PC-9 (cell line): ENCODE data around the gene HPCA. TPM values are rescaled to one million over a fixed set of nuclear protein-coding genes. Genes with fewer than 3 reads are reported as not detected.

Experiments
- BruUV-seq: library from RNA; stranded (reverse); fragments of 400-500 nt; replicated peaks from 2 replicates; lab custom pipeline; 2021; lab: Mats Ljungman, UMichigan
- CTCF ChIA-PET: fragments of 300-600 bp; sonication (Branson Sonifier 250); formaldehyde crosslinking; loops from one replicate; lab custom pipeline; 2022; ENCODE audit warnings: antibody characterized with exemption; lab: Charles Lee
- POLR2A ChIA-PET: fragments of 300-600 bp; sonication (Branson Sonifier 250); formaldehyde crosslinking; loops from one replicate; lab custom pipeline; 2022; ENCODE audit warnings: antibody characterized with exemption; ENCODE audit not compliant: unreplicated experiment; lab: Charles Lee
- DNase-seq, 2 experiments: peaks; one replicate each; pipeline versions ENCODE4 v3.0.0 to v3.0.0-alpha.2; 2015 to 2022; ENCODE audit warnings: mixed read lengths in 1 of 2
- H2AFZ ChIP-seq: fragments of 200-600 bp; sonication (generic); 2 replicates; pipeline ENCODE4 v1.8.1; 2017; ENCODE audit warnings: antibody characterized with exemption
- H3F3A ChIP-seq: fragments of 200-600 bp; sonication (generic); 2 replicates; pipeline ENCODE4 v1.8.1; 2017; ENCODE audit warnings: antibody characterized with exemption, mild to moderate bottlenecking, low read depth; ENCODE audit not compliant: insufficient read depth
- H3K27ac ChIP-seq: fragments of 200-600 bp; sonication (generic); 2 replicates; pipeline ENCODE4 v1.6.1; 2016; ENCODE audit warnings: mixed run types
- H3K27me3 ChIP-seq: fragments of 200-600 bp; sonication (generic); 2 replicates; pipeline ENCODE4 v1.6.1; 2016; ENCODE audit warnings: low read depth, mixed run types; ENCODE audit not compliant: insufficient read depth
- H3K36me3 ChIP-seq: fragments of 200-600 bp; sonication (generic); 2 replicates; pipeline ENCODE4 v1.6.1; 2016; ENCODE audit warnings: low read depth, mixed run types
- H3K4me1 ChIP-seq: fragments of 200-600 bp; sonication (generic); replicated peaks from 2 replicates; pipeline ENCODE4 v1.6.1; 2016; ENCODE audit warnings: mixed run types; ENCODE audit not compliant: insufficient read depth
- H3K4me2 ChIP-seq: fragments of 200-600 bp; sonication (generic); 2 replicates; pipeline ENCODE4 v1.6.1; 2017; ENCODE audit warnings: mixed run types
- H3K4me3 ChIP-seq: fragments of 200-600 bp; sonication (generic); 2 replicates; pipeline ENCODE4 v1.6.1; 2016; ENCODE audit warnings: mixed run types
- H3K79me2 ChIP-seq: fragments of 200-600 bp; sonication (generic); 2 replicates; pipeline ENCODE4 v1.6.1; 2017; ENCODE audit warnings: low read depth, mixed run types
- H3K9me2 ChIP-seq: fragments of 200-600 bp; sonication (generic); 2 replicates; pipeline ENCODE4 v1.8.1; 2017; ENCODE audit warnings: mild to moderate bottlenecking; ENCODE audit not compliant: insufficient read depth
- H3K9me3 ChIP-seq: fragments of 200-600 bp; sonication (generic); 2 replicates; pipeline ENCODE4 v1.8.1; 2016; ENCODE audit warnings: low read depth; ENCODE audit not compliant: insufficient read depth
- H4K20me1 ChIP-seq: fragments of 200-600 bp; sonication (generic); 2 replicates; pipeline ENCODE4 v1.8.1; 2017; ENCODE audit not compliant: insufficient read depth
- EZH2 ChIP-seq: fragments of 200-600 bp; sonication (generic); IDR thresholded peaks from 2 replicates; pipeline ENCODE4 v1.8.0; 2017; ENCODE audit warnings: antibody characterized with exemption, low read depth
- intact Hi-C: fragments of 100-400 bp; cut with micrococcal nuclease; formaldehyde crosslinking; loops from one replicate; pipeline ENCODE4 v1.10.0; 2022; ENCODE audit not compliant: unreplicated experiment
- total RNA-seq: library from RNA; stranded (reverse); gene quantifications from 2 replicates; pipeline ENCODE4 v1.2.3, GENCODE V29; 2021
- TF ChIP-seq, protein P1 (sequence below): fragments of 200-600 bp; sonication (generic); conservative IDR thresholded peaks from 2 replicates; pipeline ENCODE4 v1.6.1; 2017; ENCODE audit warnings: mixed run types, antibody characterized with exemption, mild to moderate bottlenecking, moderate library complexity

The HPCA gene
- total RNA-seq, 1 experiment from 2014 or later = not detected

DNA sequence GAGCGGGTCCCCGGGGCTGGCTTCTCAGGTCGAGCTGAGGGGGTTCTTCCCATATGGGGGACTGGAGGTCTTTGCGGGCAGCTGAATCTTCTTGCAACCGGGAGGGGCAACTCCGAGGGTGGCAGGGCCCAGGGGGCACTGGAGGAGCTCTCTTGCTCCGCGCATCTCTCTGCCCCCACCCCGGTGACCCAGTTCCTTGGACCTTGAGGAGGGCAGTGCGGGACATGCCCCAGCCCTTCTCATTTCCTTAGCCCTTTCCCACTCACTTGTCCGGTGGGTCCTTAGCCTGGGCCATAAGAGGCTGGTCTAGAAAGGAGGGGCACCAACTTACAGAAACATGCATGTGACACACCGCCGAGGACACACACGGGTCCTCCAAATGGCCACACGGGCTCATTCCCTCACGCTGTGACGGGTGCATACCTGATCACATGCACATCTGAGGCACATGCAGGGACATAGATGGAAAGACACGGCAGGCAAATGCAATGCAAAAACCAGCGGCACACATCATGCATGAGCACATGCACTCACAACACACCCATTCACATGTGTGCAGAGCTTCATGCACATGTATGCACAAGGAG lies 630 bp downstream of the HPCA start:
- Histone ChIP-seq H3K79me2 (no peaks in the 10 kb centered on the region), H3F3A (no peaks in the 10 kb centered on the region), H3K4me2 (no peak overlapping the region), H3K36me3 (no peaks in the 10 kb centered on the region), H3K9me3 (no peaks in the 10 kb centered on the region), H3K4me3 (no peak overlapping the region), H4K20me1 (no peaks in the 10 kb centered on the region), H2AFZ (no peak overlapping the region), H3K4me1 (no peaks in the 10 kb centered on the region), H3K27me3 (peaks cover 8% of the 10 kb centered on the region; the same call in 1 of the 2 replicates), H3K9me2 (no peaks in the 10 kb centered on the region), H3K27ac (no peak overlapping the region)
- TF ChIP-seq EZH2 = no peak
- intact Hi-C loops = no loop called here
- ChIA-PET CTCF (interaction anchor here (0.5 kb wide), 1 partner anchor 423 kb away, joined by 3 read pairs; no protein-coding TSS in a partner anchor), POLR2A (no interaction called here)
- no peak for DNase-seq
- no TSS peak for BruUV-seq

DNA sequence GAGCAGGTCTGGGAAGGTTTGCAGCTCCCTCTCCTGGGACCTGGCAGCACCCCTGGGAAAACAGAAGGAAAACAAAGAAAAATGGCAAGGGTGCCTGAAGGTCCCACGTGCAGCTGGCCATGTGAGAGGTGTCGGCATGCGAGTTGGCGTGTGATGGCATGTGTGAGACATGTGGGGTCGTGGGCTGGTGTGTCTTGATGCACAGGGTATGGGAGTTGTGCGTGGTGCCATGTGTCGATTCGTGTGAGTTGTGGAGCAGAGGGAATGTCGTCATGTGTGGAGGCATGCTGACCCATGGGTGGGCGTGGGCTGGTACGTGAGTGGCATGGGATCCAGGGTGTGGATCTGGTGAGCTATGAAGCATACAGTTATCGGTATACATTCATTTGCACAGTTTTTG lies 1.3 kb downstream of the HPCA start:
- no peak for DNase-seq
- CTCF ChIA-PET = no interaction called here
- Histone ChIP-seq H3K27me3 (peaks cover 8% of the 10 kb centered on the region; the same call in 1 of the 2 replicates), H3K9me3 (no peaks in the 10 kb centered on the region), H3K9me2 (no peaks in the 10 kb centered on the region), H3K4me2 (no peak overlapping the region), H3K4me3 (no peak overlapping the region), H3K36me3 (no peaks in the 10 kb centered on the region), H3K27ac (no peak overlapping the region), H2AFZ (no peak overlapping the region), H4K20me1 (no peaks in the 10 kb centered on the region), H3F3A (no peaks in the 10 kb centered on the region), H3K79me2 (no peaks in the 10 kb centered on the region), H3K4me1 (no peaks in the 10 kb centered on the region)
- no TSS peak for BruUV-seq
- TF ChIP-seq EZH2 = no peak
- TF ChIP-seq, protein P1, sequence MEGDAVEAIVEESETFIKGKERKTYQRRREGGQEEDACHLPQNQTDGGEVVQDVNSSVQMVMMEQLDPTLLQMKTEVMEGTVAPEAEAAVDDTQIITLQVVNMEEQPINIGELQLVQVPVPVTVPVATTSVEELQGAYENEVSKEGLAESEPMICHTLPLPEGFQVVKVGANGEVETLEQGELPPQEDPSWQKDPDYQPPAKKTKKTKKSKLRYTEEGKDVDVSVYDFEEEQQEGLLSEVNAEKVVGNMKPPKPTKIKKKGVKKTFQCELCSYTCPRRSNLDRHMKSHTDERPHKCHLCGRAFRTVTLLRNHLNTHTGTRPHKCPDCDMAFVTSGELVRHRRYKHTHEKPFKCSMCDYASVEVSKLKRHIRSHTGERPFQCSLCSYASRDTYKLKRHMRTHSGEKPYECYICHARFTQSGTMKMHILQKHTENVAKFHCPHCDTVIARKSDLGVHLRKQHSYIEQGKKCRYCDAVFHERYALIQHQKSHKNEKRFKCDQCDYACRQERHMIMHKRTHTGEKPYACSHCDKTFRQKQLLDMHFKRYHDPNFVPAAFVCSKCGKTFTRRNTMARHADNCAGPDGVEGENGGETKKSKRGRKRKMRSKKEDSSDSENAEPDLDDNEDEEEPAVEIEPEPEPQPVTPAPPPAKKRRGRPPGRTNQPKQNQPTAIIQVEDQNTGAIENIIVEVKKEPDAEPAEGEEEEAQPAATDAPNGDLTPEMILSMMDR = no peak
- intact Hi-C loops = no loop called here
- POLR2A ChIA-PET = no interaction called here

DNA sequence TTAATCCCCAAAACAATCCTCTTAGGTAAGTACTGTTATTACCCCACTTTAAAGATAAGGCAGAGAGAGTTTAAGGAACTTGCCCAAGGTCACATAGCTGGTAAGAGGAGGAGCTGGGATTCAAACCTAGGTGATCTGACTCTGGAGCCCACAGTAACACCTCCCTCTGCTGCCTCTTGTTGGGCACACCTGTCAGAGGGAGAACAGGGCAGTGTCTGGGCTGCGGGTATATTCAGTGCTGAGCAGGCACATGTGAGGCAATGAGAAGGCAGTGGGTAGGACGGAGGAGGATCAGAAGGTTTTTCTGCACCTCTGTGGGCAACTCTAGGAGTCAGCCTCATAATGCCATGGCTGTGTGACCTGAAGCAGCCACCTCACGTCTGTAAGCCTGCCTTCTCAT lies 1.8 kb downstream of the HPCA start:
- POLR2A ChIA-PET = no interaction called here

More for the DNA sequence above, 1.8 kb downstream of the HPCA start:
- H3K27ac ChIP-seq = no peak overlapping the region
- no peak for TF ChIP-seq EZH2
- TF ChIP-seq, protein P1 = no peak
- no peak overlapping the region for H3K4me3 ChIP-seq
- no peaks in the 10 kb centered on the region for H3K4me1 ChIP-seq
- intact Hi-C loops = no loop called here
- no peak overlapping the region for H2AFZ ChIP-seq
- H3F3A ChIP-seq = no peaks in the 10 kb centered on the region
- no peaks in the 10 kb centered on the region for H4K20me1 ChIP-seq
- no TSS peak for BruUV-seq
- CTCF ChIA-PET = no interaction called here
- no peak for DNase-seq
- no peaks in the 10 kb centered on the region for H3K9me3 ChIP-seq
- no peak overlapping the region for H3K4me2 ChIP-seq
- H3K27me3 ChIP-seq = peaks cover 8% of the 10 kb centered on the region; the same call in 1 of the 2 replicates
- H3K36me3 ChIP-seq = no peaks in the 10 kb centered on the region
- no peaks in the 10 kb centered on the region for H3K79me2 ChIP-seq
- H3K9me2 ChIP-seq = no peaks in the 10 kb centered on the region
